Peyer's patch (tissue), 4 donors: ENCODE measurements around the gene SYDE1.

ENCODE experiments used
- POLR2A ChIP-seq, 2 donors: fragments of 450-650 bp; IDR thresholded peaks; one replicate each; pipeline ENCODE4 v1.5.1; 2017; ENCODE audit warnings: antibody characterized with exemption in 2 of 2, mild to moderate bottlenecking in 2 of 2, moderate library complexity in 2 of 2
- TF ChIP-seq, protein P1 (sequence below), 6 experiments: fragments of 450-650 bp in 4 of 6; fragments of 200-600 bp in 2 of 6; sonication (generic) in 1 of 6; IDR thresholded peaks; one replicate each; pipeline ENCODE4 v1.5.1; 2017 to 2019; ENCODE audit warnings: antibody characterized with exemption in 6 of 6, mild to moderate bottlenecking in 3 of 6, moderate library complexity in 1 of 6

DNA sequence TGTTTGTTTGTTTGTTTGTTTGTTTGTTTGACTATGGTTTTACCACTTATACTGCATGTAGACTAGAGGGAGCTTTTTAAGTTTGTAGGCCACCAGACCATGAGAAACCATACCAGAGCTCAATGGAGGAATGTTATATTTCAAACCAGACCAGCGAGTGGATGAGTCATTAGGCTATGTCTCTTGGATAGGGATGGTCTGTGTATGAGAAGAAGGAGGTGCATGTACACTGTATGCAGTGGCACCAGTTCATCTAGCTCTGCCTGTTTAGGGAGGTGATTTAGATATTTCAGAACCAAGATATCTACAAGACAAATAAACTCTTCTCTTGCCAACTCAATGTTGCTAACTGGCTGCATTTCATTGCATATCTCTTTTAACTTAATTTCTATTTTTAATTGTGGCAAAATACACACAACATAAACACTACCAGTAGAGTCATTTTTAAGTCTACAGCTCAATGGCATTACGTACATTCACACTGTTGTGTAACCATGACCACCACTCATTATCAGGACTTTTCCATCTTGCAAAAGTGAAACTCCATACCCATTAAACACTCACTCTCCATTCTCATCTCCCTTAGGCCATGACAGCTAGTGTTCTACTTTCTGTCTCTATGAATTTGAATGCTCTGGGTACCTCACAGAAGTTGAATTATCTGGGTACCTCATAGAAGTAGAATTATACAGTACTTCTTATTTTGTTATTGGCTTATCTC, 29.2 kb downstream of the SYDE1 start:
- TF ChIP-seq, protein P1, sequence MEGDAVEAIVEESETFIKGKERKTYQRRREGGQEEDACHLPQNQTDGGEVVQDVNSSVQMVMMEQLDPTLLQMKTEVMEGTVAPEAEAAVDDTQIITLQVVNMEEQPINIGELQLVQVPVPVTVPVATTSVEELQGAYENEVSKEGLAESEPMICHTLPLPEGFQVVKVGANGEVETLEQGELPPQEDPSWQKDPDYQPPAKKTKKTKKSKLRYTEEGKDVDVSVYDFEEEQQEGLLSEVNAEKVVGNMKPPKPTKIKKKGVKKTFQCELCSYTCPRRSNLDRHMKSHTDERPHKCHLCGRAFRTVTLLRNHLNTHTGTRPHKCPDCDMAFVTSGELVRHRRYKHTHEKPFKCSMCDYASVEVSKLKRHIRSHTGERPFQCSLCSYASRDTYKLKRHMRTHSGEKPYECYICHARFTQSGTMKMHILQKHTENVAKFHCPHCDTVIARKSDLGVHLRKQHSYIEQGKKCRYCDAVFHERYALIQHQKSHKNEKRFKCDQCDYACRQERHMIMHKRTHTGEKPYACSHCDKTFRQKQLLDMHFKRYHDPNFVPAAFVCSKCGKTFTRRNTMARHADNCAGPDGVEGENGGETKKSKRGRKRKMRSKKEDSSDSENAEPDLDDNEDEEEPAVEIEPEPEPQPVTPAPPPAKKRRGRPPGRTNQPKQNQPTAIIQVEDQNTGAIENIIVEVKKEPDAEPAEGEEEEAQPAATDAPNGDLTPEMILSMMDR (IDR thresholded peaks at IDR 0.05), result no peak
- TF ChIP-seq POLR2A (IDR thresholded peaks at IDR 0.05), result no peak
